ENCODE data around the gene PODXL2. TPM values are rescaled to one million over a fixed set of nuclear protein-coding genes. Genes with fewer than 3 reads are reported as not detected.

Gene PODXL2
- total and polyA plus RNA-seq, 2 experiments from 2014 or later: 18.4 to 57.6 TPM

DNA sequence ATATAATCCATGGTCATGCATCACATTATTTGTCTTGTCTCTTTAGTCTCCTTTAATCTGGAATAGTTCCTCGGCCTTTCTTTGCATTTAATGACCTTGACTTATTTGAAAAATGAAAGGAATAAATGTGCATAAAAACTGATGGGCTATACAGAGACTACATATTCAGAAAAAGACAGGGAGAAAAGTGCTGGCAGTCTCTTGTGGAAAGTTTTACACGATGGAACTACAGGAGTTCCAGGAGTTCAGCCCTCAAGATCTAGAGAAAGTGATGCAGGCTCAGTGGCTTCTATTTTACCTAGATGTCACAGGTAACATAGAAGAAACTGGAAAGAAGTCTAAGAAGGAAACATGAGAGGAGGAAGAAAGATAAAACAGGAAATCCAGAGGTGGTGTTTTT is 36.2 kb downstream of the PODXL2 start:
- Histone ChIP-seq H3K27ac (ENCODE audit: low read depth) (no peak overlapping the region), H3K4me3 (no peak overlapping the region), H3K36me3 (ENCODE audit: insufficient read depth) (peaks cover 5% of the 10 kb centered on the region; the same call in 1 of the 2 replicates), H2AFZ (no peak overlapping the region), H3K4me2 (no peak overlapping the region), H3K9me2 (ENCODE audit: insufficient read depth) (no peaks in the 10 kb centered on the region), H3F3A (replicated peaks; ENCODE audit: low read depth) (no peaks in the 10 kb centered on the region), H3K79me2 (replicated peaks; ENCODE audit: insufficient read depth) (no peaks in the 10 kb centered on the region), H3K4me1 (ENCODE audit: insufficient read depth) (no peaks in the 10 kb centered on the region), H3K27me3 (ENCODE audit: insufficient read depth) (no peaks in the 10 kb centered on the region), H4K20me1 (replicated peaks; ENCODE audit: insufficient read depth) (peaks cover 6% of the 10 kb centered on the region; the same call in 1 of the 2 replicates)
- H3K27me3 Mint-ChIP-seq (ENCODE audit: insufficient read depth, low read depth, poor library complexity): peaks cover 2% of the 10 kb centered on the region
- no peak overlapping the region for H3K27ac Mint-ChIP-seq
- H3K4me1 Mint-ChIP-seq: no peaks in the 10 kb centered on the region
- H3K4me3 Mint-ChIP-seq: no peak overlapping the region
- H3K36me3 Mint-ChIP-seq (ENCODE audit: low read depth): peaks cover 29% of the 10 kb centered on the region
- DNase-seq (ENCODE audit: low spot score) (no peak), ATAC-seq (no peak)
- H3K9me3 Mint-ChIP-seq: no peaks in the 10 kb centered on the region
- TF ChIP-seq, protein P1, sequence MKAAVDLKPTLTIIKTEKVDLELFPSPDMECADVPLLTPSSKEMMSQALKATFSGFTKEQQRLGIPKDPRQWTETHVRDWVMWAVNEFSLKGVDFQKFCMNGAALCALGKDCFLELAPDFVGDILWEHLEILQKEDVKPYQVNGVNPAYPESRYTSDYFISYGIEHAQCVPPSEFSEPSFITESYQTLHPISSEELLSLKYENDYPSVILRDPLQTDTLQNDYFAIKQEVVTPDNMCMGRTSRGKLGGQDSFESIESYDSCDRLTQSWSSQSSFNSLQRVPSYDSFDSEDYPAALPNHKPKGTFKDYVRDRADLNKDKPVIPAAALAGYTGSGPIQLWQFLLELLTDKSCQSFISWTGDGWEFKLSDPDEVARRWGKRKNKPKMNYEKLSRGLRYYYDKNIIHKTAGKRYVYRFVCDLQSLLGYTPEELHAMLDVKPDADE (IDR thresholded peaks at IDR 0.05): no peak
- TF ChIP-seq NANOG (IDR thresholded peaks at IDR 0.05; ENCODE audit: borderline replicate concordance): no peak

DNA sequence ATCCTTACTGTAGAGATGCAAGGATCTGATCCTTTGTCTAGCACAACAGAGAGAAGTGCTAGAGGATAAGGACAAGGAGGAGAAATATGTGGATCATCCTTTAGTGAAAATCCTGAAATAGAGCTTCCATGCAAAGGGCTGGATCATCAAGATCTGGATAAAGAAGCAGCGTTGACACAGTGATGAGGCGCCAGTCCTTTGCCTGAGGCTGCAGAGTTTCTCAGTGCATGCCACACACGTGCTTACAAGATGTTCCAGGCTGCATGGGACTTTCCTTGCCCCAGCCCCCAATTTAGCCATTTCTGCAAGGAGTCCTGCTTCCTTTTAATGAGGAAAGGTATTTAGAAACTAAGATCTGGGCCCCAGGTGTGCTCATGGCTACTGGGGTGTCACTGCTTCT is 36.6 kb downstream of the PODXL2 start:
- DNase-seq (ENCODE audit: low spot score): no peak
- Histone ChIP-seq H3K9me2 (ENCODE audit: insufficient read depth) (no peaks in the 10 kb centered on the region), H2AFZ (no peak overlapping the region), H3K27me3 (ENCODE audit: insufficient read depth) (no peaks in the 10 kb centered on the region), H3K4me1 (ENCODE audit: insufficient read depth) (no peaks in the 10 kb centered on the region), H3K4me3 (no peak overlapping the region), H3F3A (replicated peaks; ENCODE audit: low read depth) (no peaks in the 10 kb centered on the region), H3K79me2 (replicated peaks; ENCODE audit: insufficient read depth) (no peaks in the 10 kb centered on the region), H3K4me2 (no peak overlapping the region), H3K27ac (ENCODE audit: low read depth) (no peak overlapping the region), H3K36me3 (ENCODE audit: insufficient read depth) (peaks cover 5% of the 10 kb centered on the region; the same call in 1 of the 2 replicates), H4K20me1 (replicated peaks; ENCODE audit: insufficient read depth) (peaks cover 6% of the 10 kb centered on the region; the same call in 1 of the 2 replicates)
- no peaks in the 10 kb centered on the region for H3K9me3 Mint-ChIP-seq
- no peaks in the 10 kb centered on the region for H3K4me1 Mint-ChIP-seq
- H3K27me3 Mint-ChIP-seq (ENCODE audit: insufficient read depth, low read depth, poor library complexity): peaks cover 2% of the 10 kb centered on the region
- peaks cover 26% of the 10 kb centered on the region for H3K36me3 Mint-ChIP-seq (ENCODE audit: low read depth)
- no peak overlapping the region for H3K27ac Mint-ChIP-seq
- no peak overlapping the region for H3K4me3 Mint-ChIP-seq
- ATAC-seq: no peak
- TF ChIP-seq NANOG (IDR thresholded peaks at IDR 0.05; ENCODE audit: borderline replicate concordance) (no peak), CREB1 (CRISPR knock-in tag; IDR thresholded peaks at IDR 0.05; ENCODE audit: low read depth) (no peak), JUNB (IDR thresholded peaks at IDR 0.05; ENCODE audit: unreplicated experiment) (no peak), EZH2 (IDR thresholded peaks at IDR 0.05; ENCODE audit: low read depth, unreplicated experiment) (no peak)
- TF ChIP-seq, protein P2, sequence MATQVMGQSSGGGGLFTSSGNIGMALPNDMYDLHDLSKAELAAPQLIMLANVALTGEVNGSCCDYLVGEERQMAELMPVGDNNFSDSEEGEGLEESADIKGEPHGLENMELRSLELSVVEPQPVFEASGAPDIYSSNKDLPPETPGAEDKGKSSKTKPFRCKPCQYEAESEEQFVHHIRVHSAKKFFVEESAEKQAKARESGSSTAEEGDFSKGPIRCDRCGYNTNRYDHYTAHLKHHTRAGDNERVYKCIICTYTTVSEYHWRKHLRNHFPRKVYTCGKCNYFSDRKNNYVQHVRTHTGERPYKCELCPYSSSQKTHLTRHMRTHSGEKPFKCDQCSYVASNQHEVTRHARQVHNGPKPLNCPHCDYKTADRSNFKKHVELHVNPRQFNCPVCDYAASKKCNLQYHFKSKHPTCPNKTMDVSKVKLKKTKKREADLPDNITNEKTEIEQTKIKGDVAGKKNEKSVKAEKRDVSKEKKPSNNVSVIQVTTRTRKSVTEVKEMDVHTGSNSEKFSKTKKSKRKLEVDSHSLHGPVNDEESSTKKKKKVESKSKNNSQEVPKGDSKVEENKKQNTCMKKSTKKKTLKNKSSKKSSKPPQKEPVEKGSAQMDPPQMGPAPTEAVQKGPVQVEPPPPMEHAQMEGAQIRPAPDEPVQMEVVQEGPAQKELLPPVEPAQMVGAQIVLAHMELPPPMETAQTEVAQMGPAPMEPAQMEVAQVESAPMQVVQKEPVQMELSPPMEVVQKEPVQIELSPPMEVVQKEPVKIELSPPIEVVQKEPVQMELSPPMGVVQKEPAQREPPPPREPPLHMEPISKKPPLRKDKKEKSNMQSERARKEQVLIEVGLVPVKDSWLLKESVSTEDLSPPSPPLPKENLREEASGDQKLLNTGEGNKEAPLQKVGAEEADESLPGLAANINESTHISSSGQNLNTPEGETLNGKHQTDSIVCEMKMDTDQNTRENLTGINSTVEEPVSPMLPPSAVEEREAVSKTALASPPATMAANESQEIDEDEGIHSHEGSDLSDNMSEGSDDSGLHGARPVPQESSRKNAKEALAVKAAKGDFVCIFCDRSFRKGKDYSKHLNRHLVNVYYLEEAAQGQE (IDR thresholded peaks at IDR 0.05; ENCODE audit: unreplicated experiment): no peak
- TF ChIP-seq, protein P3, sequence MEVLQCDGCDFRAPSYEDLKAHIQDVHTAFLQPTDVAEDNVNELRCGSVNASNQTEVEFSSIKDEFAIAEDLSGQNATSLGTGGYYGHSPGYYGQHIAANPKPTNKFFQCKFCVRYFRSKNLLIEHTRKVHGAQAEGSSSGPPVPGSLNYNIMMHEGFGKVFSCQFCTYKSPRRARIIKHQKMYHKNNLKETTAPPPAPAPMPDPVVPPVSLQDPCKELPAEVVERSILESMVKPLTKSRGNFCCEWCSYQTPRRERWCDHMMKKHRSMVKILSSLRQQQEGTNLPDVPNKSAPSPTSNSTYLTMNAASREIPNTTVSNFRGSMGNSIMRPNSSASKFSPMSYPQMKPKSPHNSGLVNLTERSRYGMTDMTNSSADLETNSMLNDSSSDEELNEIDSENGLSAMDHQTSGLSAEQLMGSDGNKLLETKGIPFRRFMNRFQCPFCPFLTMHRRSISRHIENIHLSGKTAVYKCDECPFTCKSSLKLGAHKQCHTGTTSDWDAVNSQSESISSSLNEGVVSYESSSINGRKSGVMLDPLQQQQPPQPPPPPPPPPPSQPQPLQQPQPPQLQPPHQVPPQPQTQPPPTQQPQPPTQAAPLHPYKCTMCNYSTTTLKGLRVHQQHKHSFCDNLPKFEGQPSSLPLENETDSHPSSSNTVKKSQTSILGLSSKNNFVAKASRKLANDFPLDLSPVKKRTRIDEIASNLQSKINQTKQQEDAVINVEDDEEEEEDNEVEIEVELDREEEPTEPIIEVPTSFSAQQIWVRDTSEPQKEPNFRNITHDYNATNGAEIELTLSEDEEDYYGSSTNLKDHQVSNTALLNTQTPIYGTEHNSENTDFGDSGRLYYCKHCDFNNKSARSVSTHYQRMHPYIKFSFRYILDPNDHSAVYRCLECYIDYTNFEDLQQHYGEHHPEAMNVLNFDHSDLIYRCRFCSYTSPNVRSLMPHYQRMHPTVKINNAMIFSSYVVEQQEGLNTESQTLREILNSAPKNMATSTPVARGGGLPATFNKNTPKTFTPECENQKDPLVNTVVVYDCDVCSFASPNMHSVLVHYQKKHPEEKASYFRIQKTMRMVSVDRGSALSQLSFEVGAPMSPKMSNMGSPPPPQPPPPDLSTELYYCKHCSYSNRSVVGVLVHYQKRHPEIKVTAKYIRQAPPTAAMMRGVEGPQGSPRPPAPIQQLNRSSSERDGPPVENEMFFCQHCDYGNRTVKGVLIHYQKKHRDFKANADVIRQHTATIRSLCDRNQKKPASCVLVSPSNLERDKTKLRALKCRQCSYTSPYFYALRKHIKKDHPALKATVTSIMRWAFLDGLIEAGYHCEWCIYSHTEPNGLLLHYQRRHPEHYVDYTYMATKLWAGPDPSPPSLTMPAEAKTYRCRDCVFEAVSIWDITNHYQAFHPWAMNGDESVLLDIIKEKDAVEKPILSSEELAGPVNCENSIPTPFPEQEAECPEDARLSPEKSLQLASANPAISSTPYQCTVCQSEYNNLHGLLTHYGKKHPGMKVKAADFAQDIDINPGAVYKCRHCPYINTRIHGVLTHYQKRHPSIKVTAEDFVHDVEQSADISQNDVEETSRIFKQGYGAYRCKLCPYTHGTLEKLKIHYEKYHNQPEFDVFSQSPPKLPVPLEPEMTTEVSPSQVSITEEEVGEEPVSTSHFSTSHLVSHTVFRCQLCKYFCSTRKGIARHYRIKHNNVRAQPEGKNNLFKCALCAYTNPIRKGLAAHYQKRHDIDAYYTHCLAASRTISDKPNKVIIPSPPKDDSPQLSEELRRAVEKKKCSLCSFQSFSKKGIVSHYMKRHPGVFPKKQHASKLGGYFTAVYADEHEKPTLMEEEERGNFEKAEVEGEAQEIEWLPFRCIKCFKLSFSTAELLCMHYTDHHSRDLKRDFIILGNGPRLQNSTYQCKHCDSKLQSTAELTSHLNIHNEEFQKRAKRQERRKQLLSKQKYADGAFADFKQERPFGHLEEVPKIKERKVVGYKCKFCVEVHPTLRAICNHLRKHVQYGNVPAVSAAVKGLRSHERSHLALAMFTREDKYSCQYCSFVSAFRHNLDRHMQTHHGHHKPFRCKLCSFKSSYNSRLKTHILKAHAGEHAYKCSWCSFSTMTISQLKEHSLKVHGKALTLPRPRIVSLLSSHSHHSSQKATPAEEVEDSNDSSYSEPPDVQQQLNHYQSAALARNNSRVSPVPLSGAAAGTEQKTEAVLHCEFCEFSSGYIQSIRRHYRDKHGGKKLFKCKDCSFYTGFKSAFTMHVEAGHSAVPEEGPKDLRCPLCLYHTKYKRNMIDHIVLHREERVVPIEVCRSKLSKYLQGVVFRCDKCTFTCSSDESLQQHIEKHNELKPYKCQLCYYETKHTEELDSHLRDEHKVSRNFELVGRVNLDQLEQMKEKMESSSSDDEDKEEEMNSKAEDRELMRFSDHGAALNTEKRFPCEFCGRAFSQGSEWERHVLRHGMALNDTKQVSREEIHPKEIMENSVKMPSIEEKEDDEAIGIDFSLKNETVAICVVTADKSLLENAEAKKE (CRISPR knock-in tag; IDR thresholded peaks at IDR 0.05): no peak
- TF ChIP-seq, protein P1 (IDR thresholded peaks at IDR 0.05): no peak
